Left forelimb (tissue), 1 donor: ENCODE results near the gene DDX27.

ENCODE experiments used
- DNase-seq: peaks from one replicate; pipeline ENCODE4 v3.0.0-alpha.2; 2018; ENCODE audit warnings: low spot score

Gene DDX27

DNA sequence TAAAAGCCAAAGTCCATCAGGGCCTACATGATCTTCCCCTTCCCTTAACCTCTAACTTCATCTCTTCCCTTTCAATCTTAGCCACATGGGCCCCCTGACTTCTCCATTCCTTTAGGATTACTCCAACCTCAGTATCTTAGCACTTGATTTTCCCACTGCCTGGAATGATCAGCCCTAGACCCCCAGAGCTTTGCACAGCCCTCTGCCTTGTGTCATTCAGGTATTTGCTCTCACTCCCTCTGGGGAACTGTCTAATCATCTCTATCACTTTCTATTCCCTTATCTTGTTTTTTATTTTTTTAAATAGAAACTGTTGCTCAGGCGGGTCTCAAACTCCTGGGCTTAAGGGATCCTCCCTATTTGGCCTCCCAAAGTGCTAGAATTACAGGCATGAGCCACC, 72.0 kb downstream of the DDX27 start:
- no peak for DNase-seq

GRCh38 chr20:49292010-49292409, 72.8 kb downstream of the DDX27 start:
- DNase-seq = no peak

DNA sequence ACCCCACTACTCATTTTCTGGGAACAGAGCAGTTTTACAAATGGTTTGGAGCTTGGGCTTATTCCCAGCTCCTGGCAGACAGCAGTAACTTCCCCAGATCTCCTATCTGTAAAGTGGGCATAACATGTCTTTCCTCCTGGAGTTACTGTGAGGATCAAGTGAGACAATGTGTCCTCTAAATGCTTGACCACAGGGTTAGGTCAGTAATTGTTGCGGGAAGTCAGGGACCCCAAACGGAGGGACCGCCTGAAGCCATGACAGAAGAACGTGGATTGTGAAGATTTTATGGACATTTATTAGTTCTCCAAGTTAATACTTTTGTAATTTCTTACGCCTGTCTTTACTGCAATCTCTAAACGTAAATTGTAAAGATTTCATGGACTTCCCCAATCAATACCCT, 73.9 kb downstream of the DDX27 start:
- no peak for DNase-seq
